Uterus (tissue), 2 donors: ENCODE results near the gene MYO1G.

Experiments
- CTCF ChIP-seq, 4 experiments: fragments of 200-600 bp in 2 of 4; fragments of 450-650 bp in 2 of 4; sonication (generic) in 2 of 4; IDR thresholded peaks; one replicate each; pipeline ENCODE4 v1.5.1; 2016 to 2019; ENCODE audit warnings: antibody characterized with exemption in 4 of 4, mild to moderate bottlenecking in 2 of 4, moderate library complexity in 1 of 4
- POLR2A ChIP-seq, 2 donors: fragments of 450-650 bp; IDR thresholded peaks; one replicate each; pipeline ENCODE4 v1.6.1; 2016; ENCODE audit warnings: antibody characterized with exemption in 2 of 2, mild to moderate bottlenecking in 1 of 2, moderate library complexity in 1 of 2

DNA sequence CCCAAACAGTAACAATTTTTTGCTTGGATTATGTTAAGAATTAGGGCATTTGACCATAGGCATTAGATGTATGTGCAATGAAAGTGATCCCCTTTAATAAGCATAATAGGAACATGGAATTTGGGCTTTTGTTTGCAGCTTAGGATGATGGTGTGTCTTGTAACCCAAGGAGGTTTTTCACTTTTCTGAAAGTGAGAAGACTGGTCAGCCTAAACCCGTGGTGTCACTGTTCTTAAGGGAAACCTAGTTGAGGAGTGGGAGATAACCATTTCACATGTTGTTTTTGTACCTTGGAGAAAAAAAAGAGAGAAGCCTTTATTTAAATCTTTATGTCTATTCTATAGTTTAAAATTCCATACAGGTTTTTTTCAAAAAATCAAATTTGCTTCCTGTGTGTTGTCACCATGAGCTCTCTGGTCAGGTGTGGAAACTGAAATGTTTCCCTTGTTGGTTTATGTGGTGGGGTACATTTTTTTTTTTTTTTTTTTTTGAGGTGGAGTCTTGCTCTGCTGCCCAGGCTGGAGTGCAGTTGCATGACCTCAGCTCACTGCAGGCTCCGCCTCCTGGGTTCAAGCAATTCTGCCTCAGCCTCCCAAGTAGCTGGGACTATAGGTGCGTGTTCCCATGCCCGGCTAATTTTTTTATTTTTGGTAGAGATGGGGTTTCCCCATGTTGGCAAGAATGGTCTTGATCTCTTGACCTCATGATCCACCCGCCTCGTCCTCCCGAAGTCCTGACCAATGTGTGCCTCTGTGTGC, 28.9 kb upstream of the MYO1G start:
- no peak for TF ChIP-seq CTCF (IDR thresholded peaks at IDR 0.05)
- no peak for TF ChIP-seq POLR2A (IDR thresholded peaks at IDR 0.05)
